ENCODE data around the gene SLC34A1.
A peak's percentile ranks its signal among the peaks of the same experiment; 100 is the strongest.
"Not testable (repeated sequence)": the region's sequence is repeated elsewhere in the genome, so short reads cannot be mapped to it uniquely, and the experiment has no call there.

The SLC34A1 gene

DNA sequence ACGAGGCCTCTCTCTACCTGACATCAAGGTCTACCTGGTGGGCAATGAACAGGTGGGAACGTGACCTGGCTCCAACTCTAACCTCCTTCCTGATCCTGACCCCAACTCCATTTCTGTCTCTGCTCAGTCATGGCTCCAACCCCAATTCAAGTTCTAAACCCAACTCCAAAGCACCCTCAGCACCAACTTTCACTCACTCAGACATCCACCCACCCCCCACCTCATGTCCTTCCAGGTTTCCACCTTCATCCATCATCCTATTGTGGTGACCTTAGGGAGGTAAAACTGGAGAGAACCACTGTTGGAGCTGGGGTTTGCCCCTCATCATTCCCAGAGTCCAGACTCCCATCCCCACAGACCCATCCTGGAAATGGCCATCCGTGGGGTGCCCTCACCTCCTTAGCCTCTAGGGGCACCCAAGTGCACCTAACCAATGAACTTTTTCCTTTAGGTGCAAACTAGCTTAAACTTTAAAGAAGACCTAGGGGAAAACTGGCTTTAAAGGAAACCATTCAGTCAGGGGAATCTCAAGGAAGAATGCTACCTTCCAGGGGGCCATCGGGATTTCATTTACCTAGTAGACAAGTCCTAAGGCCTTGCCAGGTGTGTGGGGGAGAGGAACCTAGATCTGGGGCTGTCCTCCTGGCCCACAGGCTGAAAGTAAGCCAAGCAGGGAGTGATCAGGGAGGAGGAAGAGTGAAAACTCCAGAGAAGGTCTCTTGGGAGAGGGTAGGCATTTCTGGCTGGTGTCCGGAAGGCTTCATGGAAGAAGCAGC is 15.2 kb upstream of the SLC34A1 start:
- no peak for DNase-seq

DNA sequence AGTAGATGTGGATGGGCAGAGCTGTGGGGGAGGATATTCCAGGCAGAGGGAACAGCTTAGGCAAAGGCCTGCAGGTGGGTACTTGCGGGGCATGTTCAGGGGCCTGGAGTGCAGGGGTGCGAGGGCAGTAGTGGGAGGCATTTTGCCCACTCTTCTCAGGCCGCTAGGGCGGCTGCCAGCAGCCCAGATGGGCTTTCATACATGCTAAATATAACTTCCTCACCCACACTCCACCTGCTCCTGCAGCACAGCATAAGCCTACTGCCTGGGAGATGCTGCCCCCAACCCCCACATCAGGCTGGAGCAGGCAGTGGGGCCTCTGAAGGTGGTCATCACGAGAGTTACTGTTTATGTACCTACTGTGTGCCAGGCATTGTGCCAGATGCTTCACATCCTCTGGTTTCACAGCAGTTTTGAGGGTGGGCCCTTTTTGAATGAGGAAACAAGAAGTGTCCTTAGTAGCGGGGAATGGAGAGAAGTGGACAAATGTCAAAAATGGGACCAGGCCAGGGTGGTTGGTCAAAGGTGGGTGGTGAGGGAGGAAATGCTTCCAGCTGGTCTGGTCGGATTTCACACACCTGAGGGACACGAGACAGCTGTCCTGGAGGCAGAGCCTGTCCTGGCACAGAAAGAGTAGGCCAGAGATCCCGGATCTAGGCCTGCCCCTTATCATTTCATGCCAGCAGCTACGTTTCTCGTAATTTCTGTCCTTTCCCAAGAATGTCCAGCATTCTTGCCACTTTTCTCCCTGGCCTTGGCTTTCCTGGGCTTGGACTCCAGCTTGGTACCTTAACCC is 14.4 kb upstream of the SLC34A1 start:
- no peak for DNase-seq

DNA sequence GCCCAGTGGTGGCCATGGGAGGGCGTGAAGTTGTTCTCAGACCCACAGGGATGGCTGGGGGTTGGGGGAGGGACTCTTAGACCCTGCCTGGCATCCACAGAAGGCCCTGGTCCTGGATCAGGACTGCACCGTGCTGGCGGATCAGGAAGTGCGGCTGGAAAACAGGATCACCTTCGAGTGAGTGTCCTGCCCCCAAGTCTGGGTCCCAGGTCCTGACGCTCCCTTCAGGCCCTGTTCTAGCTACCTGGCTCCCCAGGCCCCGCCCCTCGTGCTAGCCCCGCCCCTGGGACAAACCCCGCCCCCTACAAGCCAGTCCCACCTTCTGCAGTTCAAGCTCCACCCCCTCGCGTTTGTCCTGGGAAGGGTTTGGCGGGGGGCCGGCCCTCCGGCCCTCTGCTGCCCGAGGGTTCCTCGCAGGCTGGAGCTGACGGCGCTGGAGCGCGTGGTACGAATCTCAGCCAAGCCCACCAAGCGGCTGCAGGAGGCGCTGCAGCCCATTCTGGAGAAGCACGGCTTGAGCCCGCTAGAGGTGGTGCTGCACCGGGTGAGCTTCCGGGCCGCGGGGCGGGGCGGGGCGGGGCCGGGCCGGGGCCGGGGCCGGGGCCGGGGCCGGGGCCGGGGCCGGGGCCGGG is 13.6 kb upstream of the SLC34A1 start:
- DNase-seq: peak; percentile 48

DNA sequence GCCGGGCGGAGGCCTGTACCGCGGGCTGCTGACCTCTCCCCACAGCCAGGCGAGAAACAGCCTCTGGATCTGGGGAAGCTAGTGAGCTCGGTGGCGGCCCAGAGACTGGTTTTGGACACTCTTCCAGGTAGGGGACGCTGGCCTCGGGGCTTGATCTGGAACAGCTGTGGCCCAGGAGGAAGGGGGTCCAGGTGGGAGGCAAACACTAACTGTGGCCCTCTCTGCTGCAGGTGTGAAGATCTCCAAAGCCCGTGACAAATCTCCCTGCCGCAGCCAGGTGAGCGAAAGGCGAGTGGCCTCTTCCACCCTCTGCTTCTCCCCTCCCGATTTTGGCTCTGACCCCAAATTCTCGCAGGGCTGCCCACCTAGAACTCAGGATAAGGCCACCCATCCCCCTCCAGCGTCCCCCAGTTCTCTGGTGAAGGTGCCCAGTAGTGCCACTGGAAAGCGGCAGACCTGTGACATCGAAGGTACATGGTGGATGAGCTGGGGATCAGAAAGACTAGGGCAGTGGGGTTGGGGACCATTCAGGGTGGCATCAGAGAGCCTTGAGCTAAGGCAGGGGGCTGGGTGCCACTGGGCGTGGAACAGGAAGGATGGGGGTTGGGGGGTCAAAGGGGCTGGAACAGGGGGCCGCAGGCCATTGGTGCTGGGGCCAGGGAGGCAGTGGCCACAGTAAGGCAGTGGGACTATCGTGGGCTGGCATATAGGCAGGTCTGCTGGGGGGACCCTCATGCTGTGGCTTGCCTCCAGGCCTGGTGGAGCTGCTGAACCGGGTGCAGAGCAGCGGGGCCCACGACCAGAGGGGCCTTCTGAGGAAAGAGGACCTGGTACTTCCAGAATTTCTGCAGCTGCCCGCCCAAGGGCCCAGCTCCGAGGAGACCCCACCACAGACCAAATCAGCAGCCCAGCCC is 12.9 kb upstream of the SLC34A1 start:
- DNase-seq: no peak

DNA sequence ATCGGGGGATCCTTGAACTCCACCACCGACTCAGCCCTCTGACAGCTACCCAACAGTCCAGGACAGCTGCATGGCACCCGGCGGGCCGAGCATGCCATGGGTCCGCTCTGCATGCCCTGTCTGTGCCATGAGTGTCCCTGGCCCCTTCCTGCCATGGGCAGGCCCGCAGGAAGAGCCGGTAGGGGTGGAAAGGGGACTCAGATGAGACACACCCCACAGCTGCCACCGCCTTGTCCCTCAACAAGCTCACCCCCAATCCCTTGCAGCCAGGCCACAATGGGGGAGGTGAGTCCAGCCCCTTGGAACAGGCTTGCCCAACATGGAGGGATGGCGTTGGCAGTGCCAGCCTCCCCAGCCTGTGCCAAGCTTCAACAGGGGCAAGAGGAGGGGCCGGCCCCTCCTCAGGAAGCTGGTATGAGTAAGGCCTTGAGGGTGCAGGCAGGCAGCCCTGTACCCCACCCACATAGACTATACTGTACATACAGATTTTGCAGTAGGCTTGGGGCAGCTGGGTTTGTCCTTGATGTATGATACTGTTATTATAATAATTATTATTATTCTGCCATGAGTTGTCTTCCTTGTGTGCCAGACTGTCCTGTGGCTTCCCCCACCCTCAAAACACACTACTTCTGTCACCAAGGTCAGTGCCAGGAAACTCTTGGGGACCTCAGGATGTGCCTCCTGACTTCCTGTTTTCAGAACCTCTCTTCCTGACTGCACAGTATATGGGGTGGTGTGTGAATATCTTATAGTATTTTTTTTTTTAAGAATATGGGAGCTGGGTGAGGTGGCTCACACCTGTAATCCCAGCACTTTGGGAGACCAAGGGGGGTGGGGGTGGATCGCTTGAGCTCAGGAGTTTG is 12.0 kb upstream of the SLC34A1 start:
- DNase-seq: no peak

DNA sequence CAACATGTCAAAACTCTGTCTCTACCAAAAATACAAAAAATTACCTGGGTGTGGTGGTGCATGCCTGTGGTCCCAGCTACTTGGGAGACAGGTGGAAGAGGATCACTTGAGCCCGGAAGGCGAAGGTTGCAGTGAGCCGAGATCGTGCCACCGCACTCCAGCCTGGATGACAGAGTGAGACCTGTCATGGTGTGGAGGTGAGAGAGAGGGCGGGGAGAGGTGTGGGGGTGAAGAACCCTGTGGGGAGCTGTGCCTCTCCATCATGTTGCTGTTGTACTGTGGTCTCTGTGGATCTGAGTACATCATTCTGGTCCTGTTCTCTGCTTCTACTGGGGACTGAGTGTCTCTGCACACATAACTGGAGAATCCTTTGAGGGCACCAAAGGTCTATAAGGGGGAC is 11.3 kb upstream of the SLC34A1 start:
- DNase-seq: no peak

DNA sequence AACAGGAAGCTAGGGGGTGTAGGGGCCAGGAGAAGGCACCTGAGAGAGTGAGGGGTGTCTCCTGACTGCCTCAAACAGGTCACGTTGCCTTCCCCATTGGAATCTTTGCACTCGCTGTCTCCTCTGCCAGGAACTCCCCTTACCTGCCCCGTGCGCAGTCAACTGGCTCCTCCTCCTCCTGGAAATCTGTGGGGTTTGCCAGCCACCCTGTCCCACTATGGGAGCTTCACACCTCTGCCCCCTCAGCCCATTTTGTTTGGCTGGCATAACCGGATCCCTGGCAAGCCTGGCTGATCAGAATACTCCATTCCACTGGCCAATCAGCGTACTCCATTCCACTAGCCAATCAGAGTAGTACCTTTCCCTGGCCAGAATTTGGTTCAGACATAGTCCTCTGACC is 10.4 kb upstream of the SLC34A1 start:
- no peak for DNase-seq

DNA sequence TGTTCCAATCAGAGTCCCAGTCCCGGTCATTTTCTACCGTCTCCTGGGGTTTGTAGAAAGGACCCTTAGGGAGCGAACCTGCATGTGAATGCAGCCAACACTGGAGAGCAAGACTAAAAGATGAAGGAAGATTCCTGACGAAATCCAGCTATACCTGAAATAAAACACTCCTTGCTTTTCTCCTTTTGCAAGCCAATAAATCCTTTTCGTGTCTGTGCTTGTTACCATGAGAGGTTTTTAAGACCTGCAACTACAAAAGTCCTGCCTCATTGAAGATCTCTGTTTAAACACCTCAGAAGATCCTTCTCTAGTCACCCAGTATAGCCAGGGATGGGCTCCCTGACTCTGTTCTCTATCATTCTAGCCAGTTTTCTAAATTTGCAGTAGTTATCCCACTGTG is 10.0 kb upstream of the SLC34A1 start:
- DNase-seq: no peak

DNA sequence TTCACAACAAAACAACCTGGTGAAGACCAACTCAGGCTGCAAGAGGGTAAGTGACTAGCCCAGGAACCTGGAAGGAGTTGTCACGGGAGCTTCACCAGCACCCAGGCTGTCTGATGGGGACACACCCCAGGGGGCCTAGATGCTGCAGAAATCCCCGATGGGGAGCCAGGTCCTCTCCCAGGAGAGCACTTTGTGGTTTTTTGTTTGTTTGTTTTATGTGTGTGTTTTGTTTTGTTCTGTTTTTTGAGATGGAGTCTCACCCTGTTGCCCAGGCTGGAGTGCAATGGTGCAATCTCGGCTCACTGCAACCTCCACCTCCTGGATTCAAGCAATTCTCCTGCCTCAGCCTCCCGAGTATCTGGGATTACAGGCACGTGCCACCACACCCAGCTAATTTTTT is 8.7 kb upstream of the SLC34A1 start:
- DNase-seq: not testable (repeated sequence)

DNA sequence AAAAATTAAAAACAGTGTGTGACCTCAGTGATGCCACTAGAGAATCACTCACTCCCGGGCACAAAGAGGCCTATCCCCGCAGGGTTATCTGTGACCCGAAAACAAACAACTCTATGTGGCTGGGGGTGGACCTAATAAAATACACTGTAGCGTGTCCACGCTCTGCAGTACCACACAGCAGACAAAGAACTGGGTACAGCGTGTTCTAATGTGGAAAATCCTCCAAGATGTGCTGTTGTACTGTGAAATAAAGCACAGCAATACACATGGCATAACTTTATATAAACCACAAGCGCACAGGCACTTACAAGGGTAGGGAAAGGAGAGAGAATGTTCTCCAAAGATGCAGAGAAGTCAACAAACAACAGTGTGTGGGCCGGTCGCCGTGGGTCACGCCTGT is 8.1 kb upstream of the SLC34A1 start:
- no peak for DNase-seq

DNA sequence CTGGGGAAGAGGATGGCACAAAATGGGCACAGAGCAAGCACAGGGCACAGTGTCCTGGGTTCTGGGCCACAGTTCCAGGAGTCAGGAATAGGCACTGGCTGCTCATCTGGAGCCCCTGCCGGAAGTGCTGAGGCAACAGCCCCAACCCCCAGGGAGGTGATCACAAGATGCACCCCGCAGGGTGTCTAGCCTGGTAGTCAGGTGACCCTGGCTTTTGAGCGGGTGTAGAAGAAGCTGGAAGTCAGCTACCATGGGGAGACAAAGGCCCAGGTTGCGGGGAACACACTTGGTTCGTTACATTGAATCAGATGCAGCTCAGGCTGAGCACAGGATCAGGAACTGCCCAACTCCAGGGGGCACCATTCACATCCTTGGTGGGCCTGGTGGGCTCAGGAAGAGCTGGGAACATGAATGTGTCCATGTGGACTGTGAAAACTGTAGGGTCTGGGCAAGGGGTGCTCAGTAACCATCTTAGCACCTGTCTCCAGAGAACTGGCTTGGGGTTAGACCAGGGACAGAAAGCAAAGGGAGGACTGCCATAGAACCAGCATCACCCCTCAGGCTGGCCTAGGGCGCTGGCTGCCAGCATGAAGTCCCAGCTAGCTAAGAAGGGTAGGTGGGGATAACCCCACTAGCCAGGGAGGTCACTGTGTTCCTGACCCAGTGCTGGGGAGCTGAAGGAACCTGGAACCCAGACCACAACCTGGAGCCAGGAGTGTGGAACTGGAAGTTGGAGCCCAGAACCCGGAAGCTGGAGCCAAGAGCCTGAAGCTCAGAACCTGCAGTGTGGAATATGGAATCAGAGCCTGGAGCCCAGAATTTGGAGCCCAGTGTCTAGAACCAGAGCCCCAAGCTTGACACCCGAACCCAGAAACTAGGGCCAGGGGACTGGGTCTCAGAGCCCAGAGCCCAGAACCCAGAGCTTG is 6.1 kb upstream of the SLC34A1 start:
- no peak for DNase-seq

DNA sequence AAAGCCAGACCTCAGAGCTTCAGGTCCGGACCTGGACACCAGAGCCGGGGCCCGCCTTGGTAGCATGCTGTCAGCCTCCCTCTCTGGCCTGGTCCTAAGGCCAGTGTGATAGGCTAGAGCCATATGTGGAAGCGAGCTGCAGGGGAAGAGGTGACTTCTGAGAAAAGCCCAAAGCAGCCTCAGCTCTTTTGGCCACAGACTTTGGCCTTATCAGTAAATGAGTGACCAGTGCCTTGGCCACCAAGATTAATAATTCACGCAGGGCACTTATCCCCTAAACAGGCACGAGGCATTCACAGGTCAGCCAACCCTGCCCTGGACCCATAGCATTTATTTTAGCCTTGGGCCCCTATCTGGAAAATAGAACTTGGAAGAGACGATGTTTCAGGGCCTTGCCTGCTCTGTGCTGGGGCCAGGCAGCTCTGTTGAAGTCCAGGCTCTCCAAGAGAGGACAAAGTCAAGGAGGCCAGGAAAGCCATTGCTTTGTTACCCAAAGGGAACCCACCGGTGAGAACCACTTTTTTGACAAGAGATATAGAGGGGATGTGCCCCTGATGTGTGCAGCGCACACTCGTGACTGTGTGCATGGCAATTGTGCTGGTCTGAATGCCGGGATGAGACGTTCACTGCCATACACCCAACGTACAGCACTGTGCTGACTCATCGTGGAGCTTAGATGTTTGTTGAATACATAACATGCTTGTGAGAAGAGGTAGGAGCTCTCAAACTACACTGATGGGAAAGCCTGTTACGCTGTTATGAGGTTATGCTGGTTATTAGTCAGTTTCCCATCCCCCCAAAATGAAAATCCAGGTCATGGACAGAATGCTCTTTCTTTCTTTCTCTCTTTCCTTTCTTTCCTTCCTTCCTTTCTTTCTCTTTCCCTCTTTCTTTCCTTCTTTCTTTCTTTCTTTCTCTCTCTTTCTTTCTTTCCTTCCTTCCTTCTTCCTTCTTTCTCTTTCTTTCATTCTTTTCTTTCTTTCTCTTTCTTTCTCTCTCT is 5.0 kb upstream of the SLC34A1 start:
- no peak for DNase-seq

DNA sequence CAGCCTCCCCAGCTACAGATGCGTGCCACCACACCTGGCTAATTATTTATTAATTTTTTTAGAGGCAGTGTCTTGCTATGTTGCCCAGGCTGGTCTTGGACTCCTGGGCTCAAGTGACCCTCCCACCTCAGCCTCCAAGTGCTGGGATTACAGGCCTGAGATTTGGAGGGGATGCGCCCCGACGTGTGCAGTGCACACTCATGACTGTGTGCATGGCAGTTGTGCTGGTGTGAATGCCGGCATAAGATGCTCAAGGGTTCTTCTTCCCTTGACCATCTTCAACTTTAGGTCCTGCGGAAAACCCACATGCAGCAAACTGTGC is 3.5 kb upstream of the SLC34A1 start:
- no peak for DNase-seq

DNA sequence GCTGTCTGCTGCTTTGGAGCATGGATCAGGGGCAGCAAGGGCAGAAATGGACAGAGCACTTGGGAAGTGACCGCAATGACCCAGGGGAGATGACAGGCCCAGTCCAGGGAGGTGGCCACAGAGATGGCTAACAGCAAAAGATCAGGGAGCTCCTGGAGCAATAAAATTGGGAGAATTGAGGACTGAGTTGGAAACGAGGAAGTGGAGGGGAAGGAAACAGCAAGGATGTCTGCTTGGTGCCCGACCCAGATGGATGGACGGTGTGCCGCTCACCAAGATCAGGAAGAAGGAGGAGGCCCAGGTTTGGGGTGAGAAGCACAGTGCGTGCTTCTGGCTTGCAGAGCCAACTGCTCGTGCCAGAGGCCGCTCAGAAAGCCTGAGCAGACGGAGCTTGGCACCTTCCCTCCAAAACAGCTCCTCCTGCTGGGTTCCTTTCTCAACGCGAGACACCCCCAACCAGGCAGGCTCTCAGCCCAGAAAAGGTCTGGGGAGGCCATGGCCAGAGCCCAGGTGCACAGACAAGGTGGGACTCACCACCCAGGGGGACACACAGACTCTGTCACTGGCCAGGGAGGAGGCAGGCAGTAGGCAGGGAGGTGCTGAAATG is 1.7 kb upstream of the SLC34A1 start:
- no peak for DNase-seq

DNA sequence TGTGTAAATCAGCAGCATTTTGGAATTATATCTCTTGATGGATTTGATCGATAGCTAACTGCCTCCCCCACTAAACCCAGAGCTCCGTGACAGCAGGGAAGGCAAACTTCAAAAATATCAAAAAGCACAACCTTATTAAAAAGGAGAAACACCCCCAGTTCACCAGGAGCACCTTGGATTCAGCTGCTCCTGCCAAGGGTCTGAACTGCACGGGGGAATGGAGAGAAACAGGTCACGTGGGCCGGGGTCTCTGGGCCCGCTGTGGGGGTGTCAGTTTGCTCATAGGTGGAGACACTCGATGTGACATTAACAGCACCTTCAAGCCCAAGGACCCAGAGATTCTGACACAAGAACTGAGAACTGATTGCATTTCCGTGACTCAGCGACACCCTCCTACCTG is 1.1 kb upstream of the SLC34A1 start:
- no peak for DNase-seq

DNA sequence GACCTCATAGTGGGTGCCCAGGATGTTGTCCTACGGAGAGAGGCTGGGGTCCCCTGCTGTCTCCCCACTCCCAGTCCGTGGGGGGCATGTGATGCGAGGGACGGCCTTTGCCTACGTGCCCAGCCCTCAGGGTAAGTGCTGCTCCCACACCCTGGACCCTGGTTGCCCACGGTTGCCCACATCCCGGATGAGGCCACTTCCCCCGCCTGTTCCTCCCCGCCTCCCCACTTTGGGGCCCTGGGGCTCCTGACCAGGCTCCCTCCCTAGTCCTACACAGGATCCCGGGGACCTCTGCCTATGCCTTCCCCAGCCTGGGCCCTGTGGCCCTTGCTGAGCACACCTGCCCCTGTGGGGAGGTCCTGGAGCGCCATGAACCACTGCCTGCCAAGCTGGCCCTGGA is 1.5 kb downstream of the SLC34A1 start:
- DNase-seq: no peak

DNA sequence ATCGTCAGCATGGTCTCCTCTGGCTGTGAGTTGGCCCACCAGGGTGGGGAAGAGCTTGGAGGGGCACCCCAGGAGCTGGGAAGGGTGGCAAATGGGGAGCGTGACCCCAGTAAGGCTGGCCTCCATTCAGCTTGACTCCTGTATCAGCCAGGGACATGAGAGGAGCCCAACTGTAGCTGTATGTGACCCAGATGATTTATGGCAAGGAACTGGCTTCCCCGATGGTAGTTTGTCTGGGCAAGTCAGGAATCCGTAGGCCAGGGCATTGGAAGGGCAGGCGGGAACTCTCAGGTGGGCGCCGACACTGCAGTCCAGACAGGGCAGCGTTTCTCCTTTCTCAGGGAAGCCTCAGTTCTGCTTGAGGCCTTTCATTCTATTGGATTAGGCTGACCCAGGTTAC is 2.3 kb downstream of the SLC34A1 start:
- DNase-seq: no peak

DNA sequence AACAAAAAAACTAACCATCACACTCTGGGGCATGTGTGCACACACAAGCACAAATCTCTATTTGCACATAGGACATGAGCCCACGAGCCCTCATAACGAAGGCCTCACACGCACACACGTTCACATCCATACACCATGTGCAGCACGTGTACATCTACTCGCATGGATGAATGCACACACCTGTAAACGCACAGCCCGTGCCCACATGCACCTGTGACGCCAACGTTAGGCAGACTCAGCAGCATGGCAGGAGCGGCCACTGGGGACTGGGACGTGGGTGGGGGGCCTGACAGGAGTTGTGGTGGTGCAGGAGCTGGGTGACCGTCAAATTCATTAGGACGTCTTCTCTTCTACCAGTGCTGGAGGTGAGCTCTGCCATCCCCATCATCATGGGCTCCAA is 3.2 kb downstream of the SLC34A1 start:
- no peak for DNase-seq

DNA sequence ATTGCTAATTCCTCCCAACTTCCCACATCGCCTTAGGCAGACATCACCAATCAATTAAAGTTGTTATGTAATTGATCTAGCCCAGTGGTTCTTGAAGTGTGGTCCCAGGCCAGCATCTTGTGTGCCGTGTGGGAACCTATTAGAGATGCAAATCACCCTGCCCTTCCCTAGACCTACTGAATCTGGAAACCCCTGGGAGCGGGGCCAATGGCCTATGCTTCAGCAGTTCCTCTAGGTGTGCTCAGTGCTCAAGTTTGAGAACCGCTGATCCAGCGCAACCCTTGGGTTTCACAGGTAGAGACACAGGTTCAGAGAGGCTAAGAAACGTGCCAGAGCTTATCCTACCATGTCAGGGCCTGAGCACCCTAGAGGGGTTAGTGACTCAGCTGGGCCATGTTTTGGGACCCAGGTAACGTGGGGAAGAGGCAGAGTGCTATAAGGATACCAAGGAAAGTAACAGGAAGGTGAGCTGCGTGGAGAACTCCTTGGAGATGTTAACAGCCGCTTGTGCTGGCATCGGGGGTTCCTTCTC is 4.4 kb downstream of the SLC34A1 start:
- DNase-seq: no peak
